Endodermal cell (in vitro differentiated cells): ENCODE results near the gene PAX5. TPM values are rescaled to one million over a fixed set of nuclear protein-coding genes. Genes with fewer than 3 reads are reported as not detected.

Experiments
- DNase-seq: peaks from one replicate; pipeline ENCODE4 v3.0.0-alpha.2; 2017
- H3K27ac ChIP-seq: 2 replicates; pipeline ENCODE4 v1.5.1; 2013; ENCODE audit warnings: mild to moderate bottlenecking, low read depth, low read length, moderate library complexity
- H3K27me3 ChIP-seq: 2 replicates; pipeline ENCODE4 v1.6.1; 2013; ENCODE audit warnings: mild to moderate bottlenecking, low read length, moderate library complexity; ENCODE audit not compliant: insufficient read depth, control insufficient read depth, poor library complexity, severe bottlenecking
- H3K36me3 ChIP-seq: 2 replicates; pipeline ENCODE4 v1.7.0; 2013; ENCODE audit warnings: mild to moderate bottlenecking, low read length, moderate library complexity; ENCODE audit not compliant: control insufficient read depth, insufficient read depth
- H3K4me1 ChIP-seq: one replicate; pipeline ENCODE4 v1.7.0; 2013; ENCODE audit warnings: low read length; ENCODE audit not compliant: control insufficient read depth, insufficient read depth
- H3K4me3 ChIP-seq: 2 replicates; pipeline ENCODE4 v1.5.1; 2013; ENCODE audit warnings: mild to moderate bottlenecking, low read length, moderate library complexity
- H3K9ac ChIP-seq: 2 replicates; pipeline ENCODE4 v1.6.1; 2013; ENCODE audit warnings: mild to moderate bottlenecking, low read length, moderate library complexity; ENCODE audit not compliant: poor library complexity, severe bottlenecking; ENCODE audit errors: extremely low read depth
- H3K9me3 ChIP-seq: 2 replicates; pipeline ENCODE4 v1.6.1; 2013; ENCODE audit warnings: mild to moderate bottlenecking, low read length, moderate library complexity; ENCODE audit not compliant: control insufficient read depth
- H3K27ac Mint-ChIP-seq: 2 replicates; pipeline ENCODE4 v1.8.0; 2020; ENCODE audit warnings: mixed read lengths
- H3K27me3 Mint-ChIP-seq: 2 replicates; pipeline ENCODE4 v1.8.0; 2021; ENCODE audit warnings: mild to moderate bottlenecking, mixed read lengths; ENCODE audit not compliant: insufficient read depth
- H3K36me3 Mint-ChIP-seq: 2 replicates; pipeline ENCODE4 v1.8.0; 2020; ENCODE audit warnings: low read depth, mixed read lengths
- H3K4me1 Mint-ChIP-seq: 2 replicates; pipeline ENCODE4 v1.8.0; 2020; ENCODE audit warnings: mixed read lengths
- H3K4me3 Mint-ChIP-seq: 2 replicates; pipeline ENCODE4 v1.8.0; 2020; ENCODE audit warnings: mild to moderate bottlenecking, moderate library complexity, mixed read lengths
- H3K9me3 Mint-ChIP-seq: 2 replicates; pipeline ENCODE4 v1.8.0; 2020; ENCODE audit warnings: mild to moderate bottlenecking, mixed read lengths
- WGBS, 2 experiments: methylation state at CpG; one replicate each; pipeline versions ENCODE4 v1.1.5 to v1.1.7; 2013; ENCODE audit warnings: missing lambda C conversion rate in 2 of 2, mixed read lengths in 1 of 2; ENCODE audit not compliant: insufficient coverage in 1 of 2, insufficient read length in 1 of 2; 5-methylcytosine and 5-hydroxymethylcytosine counted together
- total RNA-seq, 2 donors: library from RNA; stranded (reverse); fragmentation: NEBNext Ultra II Directional in 1 of 2; extraction: Animal tissue kit (Norgen Biotek cat#: 25700) in 1 of 2; gene quantifications; 2 replicates in 1 of 2; 3 replicates in 1 of 2; pipeline ENCODE4 v1.2.1, GENCODE V29; 2021
- TF ChIP-seq, protein P1 (sequence below): fragments of 200-600 bp; sonication (generic); conservative IDR thresholded peaks from 2 replicates; pipeline ENCODE4 v1.5.0; 2021; ENCODE audit warnings: antibody characterized with exemption, mild to moderate bottlenecking

The PAX5 gene
- total RNA-seq, 2 donors from 2014 or later: 0.15 TPM; not detected in 1

DNA sequence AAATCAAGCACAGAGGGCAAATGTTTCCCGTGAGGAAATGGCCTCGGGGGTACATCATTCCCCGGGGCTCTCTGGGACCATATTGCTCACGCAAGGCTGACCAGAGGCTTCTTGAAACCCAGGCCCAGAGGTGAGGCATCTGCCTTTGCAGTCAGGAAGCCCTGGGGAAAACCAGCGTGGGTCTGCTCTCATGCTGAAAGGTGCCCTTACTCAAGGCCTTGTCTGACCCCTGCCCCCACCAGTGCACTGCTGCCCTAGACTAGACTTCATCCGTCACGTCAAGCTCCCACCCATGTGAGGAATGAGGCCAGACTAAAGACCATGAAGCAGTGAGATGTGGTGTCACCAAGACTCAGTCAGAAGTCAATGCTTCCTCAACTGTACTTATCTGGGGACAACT is 66.1 kb downstream of the PAX5 start:
- H3K4me3 ChIP-seq: no peak overlapping the region
- no peak overlapping the region for H3K27ac ChIP-seq
- TF ChIP-seq, protein P1, sequence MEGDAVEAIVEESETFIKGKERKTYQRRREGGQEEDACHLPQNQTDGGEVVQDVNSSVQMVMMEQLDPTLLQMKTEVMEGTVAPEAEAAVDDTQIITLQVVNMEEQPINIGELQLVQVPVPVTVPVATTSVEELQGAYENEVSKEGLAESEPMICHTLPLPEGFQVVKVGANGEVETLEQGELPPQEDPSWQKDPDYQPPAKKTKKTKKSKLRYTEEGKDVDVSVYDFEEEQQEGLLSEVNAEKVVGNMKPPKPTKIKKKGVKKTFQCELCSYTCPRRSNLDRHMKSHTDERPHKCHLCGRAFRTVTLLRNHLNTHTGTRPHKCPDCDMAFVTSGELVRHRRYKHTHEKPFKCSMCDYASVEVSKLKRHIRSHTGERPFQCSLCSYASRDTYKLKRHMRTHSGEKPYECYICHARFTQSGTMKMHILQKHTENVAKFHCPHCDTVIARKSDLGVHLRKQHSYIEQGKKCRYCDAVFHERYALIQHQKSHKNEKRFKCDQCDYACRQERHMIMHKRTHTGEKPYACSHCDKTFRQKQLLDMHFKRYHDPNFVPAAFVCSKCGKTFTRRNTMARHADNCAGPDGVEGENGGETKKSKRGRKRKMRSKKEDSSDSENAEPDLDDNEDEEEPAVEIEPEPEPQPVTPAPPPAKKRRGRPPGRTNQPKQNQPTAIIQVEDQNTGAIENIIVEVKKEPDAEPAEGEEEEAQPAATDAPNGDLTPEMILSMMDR: no peak
- no peaks in the 10 kb centered on the region for H3K27me3 ChIP-seq
- no peaks in the 10 kb centered on the region for H3K9me3 ChIP-seq
- Mint-ChIP-seq H3K9me3 (no peaks in the 10 kb centered on the region), H3K4me1 (no peaks in the 10 kb centered on the region), H3K36me3 (no peaks in the 10 kb centered on the region), H3K4me3 (no peak overlapping the region), H3K27me3 (peaks cover 8% of the 10 kb centered on the region), H3K27ac (no peak overlapping the region)
- DNase-seq: peak; percentile 21
- H3K4me1 ChIP-seq: no peaks in the 10 kb centered on the region
- H3K36me3 ChIP-seq: no peaks in the 10 kb centered on the region
- no peak overlapping the region for H3K9ac ChIP-seq
- WGBS, 2 experiments: 84 to 86% methylated on average over 7 of the region's 7 CpGs

DNA sequence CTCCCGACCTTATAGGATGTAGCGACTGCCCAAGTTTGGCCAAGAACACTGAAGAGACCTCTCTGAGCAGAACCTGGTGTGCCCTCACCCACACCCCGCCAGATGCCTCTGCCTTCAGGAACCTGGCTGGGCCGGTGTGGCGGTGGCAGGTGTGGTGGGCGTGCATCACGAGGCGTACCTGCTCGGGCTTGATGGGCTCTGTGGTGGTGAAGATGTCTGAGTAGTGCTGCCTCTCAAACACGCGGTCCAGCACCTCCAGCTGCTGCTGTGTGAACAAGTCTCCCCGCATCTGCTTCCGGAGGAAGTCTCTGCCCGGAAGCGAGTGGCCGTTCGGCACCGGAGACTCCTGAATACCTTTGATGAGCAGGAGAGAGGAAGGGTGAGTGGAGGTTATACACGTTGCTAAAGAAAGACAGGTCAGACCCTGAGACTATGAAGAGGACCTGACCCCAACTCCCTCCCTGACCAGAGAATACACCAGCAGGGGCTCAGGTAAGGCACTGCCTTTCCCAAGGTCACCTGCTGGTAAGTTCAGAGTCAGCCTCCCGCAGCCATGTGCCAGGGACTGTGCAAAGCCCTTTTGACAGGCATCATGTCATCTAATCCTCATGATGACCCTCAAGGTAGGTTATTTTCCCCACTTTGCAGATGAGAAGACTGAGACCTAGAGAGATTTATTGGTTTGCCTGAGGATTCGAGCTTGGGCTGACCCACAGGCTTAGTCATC is 67.5 kb downstream of the PAX5 start:
- no peak overlapping the region for H3K27ac Mint-ChIP-seq
- peaks cover 3% of the 10 kb centered on the region for H3K4me1 Mint-ChIP-seq
- no peaks in the 10 kb centered on the region for H3K36me3 Mint-ChIP-seq
- TF ChIP-seq, protein P1: no peak
- no peak overlapping the region for H3K9ac ChIP-seq
- H3K9me3 ChIP-seq: no peaks in the 10 kb centered on the region
- H3K4me3 ChIP-seq: no peak overlapping the region
- peak; percentile 26 for DNase-seq
- H3K27me3 ChIP-seq: no peaks in the 10 kb centered on the region
- peaks cover 8% of the 10 kb centered on the region for H3K27me3 Mint-ChIP-seq
- H3K4me1 ChIP-seq: no peaks in the 10 kb centered on the region
- no peak overlapping the region for H3K4me3 Mint-ChIP-seq
- no peaks in the 10 kb centered on the region for H3K9me3 Mint-ChIP-seq
- H3K27ac ChIP-seq: no peak overlapping the region
- no peaks in the 10 kb centered on the region for H3K36me3 ChIP-seq
- 91 to 94% methylated on average over 13 to 21 of the region's 21 CpGs for WGBS, 2 experiments

DNA sequence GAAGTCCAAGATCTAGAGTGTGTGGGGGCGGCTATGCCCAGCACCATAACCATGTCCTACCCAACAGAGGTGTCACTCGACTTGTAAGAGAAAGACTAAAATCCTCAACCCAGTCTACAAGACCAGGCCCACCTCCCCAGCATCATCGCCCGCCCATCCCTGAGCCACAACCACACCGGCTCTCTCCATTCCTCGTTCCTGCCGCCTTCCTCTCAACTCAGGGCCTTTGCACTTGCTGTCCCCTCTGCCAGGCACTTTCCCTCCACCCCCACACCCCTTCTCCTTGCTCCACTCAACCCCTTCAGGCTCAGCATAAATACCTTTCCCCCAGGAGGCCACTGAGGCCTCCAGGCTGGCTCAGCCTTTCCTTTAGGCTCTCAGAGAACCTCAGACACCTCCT is 69.3 kb downstream of the PAX5 start:
- Mint-ChIP-seq H3K4me3 (no peak overlapping the region), H3K27ac (no peak overlapping the region), H3K4me1 (peaks cover 4% of the 10 kb centered on the region), H3K9me3 (no peaks in the 10 kb centered on the region), H3K36me3 (no peaks in the 10 kb centered on the region), H3K27me3 (peaks cover 11% of the 10 kb centered on the region)
- Histone ChIP-seq H3K27me3 (no peaks in the 10 kb centered on the region), H3K4me1 (no peaks in the 10 kb centered on the region), H3K27ac (no peak overlapping the region), H3K9ac (no peak overlapping the region), H3K9me3 (no peaks in the 10 kb centered on the region), H3K36me3 (no peaks in the 10 kb centered on the region), H3K4me3 (no peak overlapping the region)
- 81 to 93% methylated on average over 4 to 7 of the region's 7 CpGs for WGBS, 2 experiments
- TF ChIP-seq, protein P1: no peak
- DNase-seq: no peak
